GM12878 (cell line): ENCODE measurements around the gene CFB. TPM values are rescaled to one million over a fixed set of nuclear protein-coding genes. Genes with fewer than 3 reads are reported as not detected.

Experiments used
- ATAC-seq: fragments of 200-7000 bp; cut with Tn5 transposase; 3 replicates; pipeline ENCODE4 v1.9.1; 2020; ENCODE audit warnings: mild to moderate bottlenecking, moderate library complexity
- BruUV-seq: library from RNA; stranded (reverse); fragments of 400-500 nt; replicated peaks from 2 replicates; lab custom pipeline; 2021; lab: Mats Ljungman, UMichigan
- CTCF ChIA-PET: fragments of 300-600 bp; sonication (Branson Sonifier 250); formaldehyde crosslinking; extraction: SDS; loops from one replicate; lab custom pipeline; 2021; ENCODE audit warnings: inconsistent platforms; lab: Yijun Ruan, JAX
- POLR2A ChIA-PET: fragments of 350-600 bp; formaldehyde crosslinking; extraction: SDS; loops from one replicate; lab custom pipeline; 2021; ENCODE audit warnings: inconsistent platforms; lab: Charles Lee
- RAD21 ChIA-PET: fragments of 300-600 bp; sonication (Branson Sonifier 250); formaldehyde crosslinking; loops from one replicate; lab custom pipeline; 2023; ENCODE audit warnings: antibody characterized with exemption; ENCODE audit not compliant: unreplicated experiment; lab: Charles Lee
- SMC1A ChIA-PET: fragments of 300-600 bp; sonication (Branson Sonifier 250); formaldehyde crosslinking; loops from one replicate; lab custom pipeline; 2023; ENCODE audit not compliant: unreplicated experiment, uncharacterized antibody; lab: Charles Lee
- DNase-seq: peaks from one replicate; pipeline ENCODE4 v3.0.0-alpha.2; 2011; ENCODE audit warnings: low read depth, low spot score
- FAIRE-seq: peaks from 3 replicates; lab custom pipeline; 2011; peaks lifted over from hg19 to GRCh38; lab: Jason Lieb, UNC
- H2AFZ ChIP-seq: 2 replicates; pipeline ENCODE4 v1.6.0; 2011; ENCODE audit warnings: low read depth, low read length, control low read depth; ENCODE audit not compliant: control insufficient read depth
- H3K27ac ChIP-seq: 2 replicates; pipeline ENCODE4 v1.5.1; 2011; ENCODE audit warnings: control low read depth; ENCODE audit not compliant: control insufficient read depth, insufficient read depth
- H3K27me3 ChIP-seq, 2 experiments: replicated peaks in 1 of 2; 2 replicates each; pipeline versions ENCODE4 v1.6.0 to v1.6.1; 2011; ENCODE audit warnings: low read length in 1 of 2; ENCODE audit not compliant: control insufficient read depth in 2 of 2, insufficient read depth in 2 of 2
- H3K36me3 ChIP-seq, 2 experiments: 2 replicates each; pipeline ENCODE4 v1.5.1; 2011; ENCODE audit warnings: low read length in 1 of 2; ENCODE audit not compliant: control insufficient read depth in 2 of 2, insufficient read depth in 2 of 2
- H3K4me1 ChIP-seq: 2 replicates; pipeline ENCODE4 v1.6.1; 2011; ENCODE audit warnings: mild to moderate bottlenecking, low read length, moderate library complexity, mixed read lengths; ENCODE audit not compliant: control insufficient read depth, insufficient read depth
- H3K4me2 ChIP-seq: 2 replicates; pipeline ENCODE4 v1.6.0; 2011; ENCODE audit warnings: control low read depth; ENCODE audit not compliant: control insufficient read depth, insufficient read depth
- H3K4me3 ChIP-seq: fragments of 200-600 bp; sonication (generic); 2 replicates; pipeline ENCODE4 v1.5.1; 2016
- H3K79me2 ChIP-seq: 2 replicates; pipeline ENCODE4 v1.6.0; 2011; ENCODE audit warnings: low read length; ENCODE audit not compliant: control insufficient read depth, insufficient read depth
- H3K9ac ChIP-seq: 2 replicates; pipeline ENCODE4 v1.8.0; 2011; ENCODE audit warnings: low read length, control low read depth, mixed read lengths; ENCODE audit not compliant: control insufficient read depth, insufficient read depth
- H3K9me3 ChIP-seq: replicated peaks from 3 replicates; pipeline ENCODE4 v1.5.1; 2011; ENCODE audit warnings: mild to moderate bottlenecking, low read length; ENCODE audit not compliant: control insufficient read depth, insufficient read depth
- H4K20me1 ChIP-seq: 2 replicates; pipeline ENCODE4 v1.6.0; 2011; ENCODE audit not compliant: control insufficient read depth, insufficient read depth
- CBX5 ChIP-seq: sonication (generic); IDR thresholded peaks from 2 replicates; pipeline ENCODE4 v1.6.1; 2016; ENCODE audit warnings: low read depth, moderate library complexity, mild to moderate bottlenecking, inconsistent platforms
- CHD1 ChIP-seq: IDR thresholded peaks from 2 replicates; pipeline ENCODE4 v1.6.1; 2012; ENCODE audit warnings: low read depth, low read length, improper control_type of control experiment
- HDGF ChIP-seq: fragments of 450-650 bp; IDR thresholded peaks from 2 replicates; pipeline ENCODE4 v1.6.1; 2016; ENCODE audit warnings: antibody characterized with exemption
- KLF5 ChIP-seq: fragments of 450-650 bp; IDR thresholded peaks from 2 replicates; pipeline ENCODE4 v1.6.1; 2014; ENCODE audit warnings: mild to moderate bottlenecking; ENCODE audit not compliant: partially characterized antibody
- NR2F1 ChIP-seq: fragments of 450-650 bp; conservative IDR thresholded peaks from 2 replicates; pipeline ENCODE4 v1.6.1; 2017; ENCODE audit warnings: mild to moderate bottlenecking
- RAD51 ChIP-seq: fragments of 450-650 bp; IDR thresholded peaks from 2 replicates; pipeline ENCODE4 v1.6.1; 2016; ENCODE audit warnings: moderate library complexity, mild to moderate bottlenecking, inconsistent platforms
- SMAD5 ChIP-seq: IDR thresholded peaks from 2 replicates; pipeline ENCODE4 v1.6.1; 2016; ENCODE audit warnings: antibody characterized with exemption, low read depth
- SREBF2 ChIP-seq: IDR thresholded peaks from 2 replicates; pipeline ENCODE4 v1.6.1; 2012; ENCODE audit warnings: mild to moderate bottlenecking, low read length
- ZNF622 ChIP-seq: fragments of 450-650 bp; IDR thresholded peaks from 2 replicates; pipeline ENCODE4 v1.6.1; 2017; ENCODE audit warnings: mild to moderate bottlenecking, inconsistent platforms
- WGBS: methylation state at CpG from one replicate; pipeline ENCODE4 v1.1.6; 2016; ENCODE audit warnings: low lambda C conversion rate; ENCODE audit not compliant: insufficient replicate concordance, insufficient coverage; ENCODE audit errors: missing lambda C conversion rate; 5-methylcytosine and 5-hydroxymethylcytosine counted together
- in situ Hi-C: fragments of 300-500 bp; cut with MboI; formaldehyde crosslinking; loops from 9 replicates; pipeline ENCODE4 v1.14.3; 2018; ENCODE audit warnings: mixed read lengths
- intact Hi-C: fragments of 100-400 bp; cut with micrococcal nuclease; formaldehyde crosslinking; loops from one replicate; pipeline ENCODE4 v1.14.2; 2022; ENCODE audit not compliant: unreplicated experiment
- polyA plus RNA-seq, 11 experiments: library from polyadenylated mRNA; depleted of rRNA in 4 of 11; unstranded in 6 of 11; stranded (reverse) in 5 of 11; fragments of >200 nt; fragmentation: Nextera tagmentation in 4 of 11; fragmentation: Illumina TruSeq in 1 of 11; extraction: Ambion mirVana in 4 of 11; extraction: Trizol in 1 of 11; gene quantifications; 1 replicate in 1 of 11; 2 replicates in 10 of 11; pipeline versions ENCODE4 v1.2.1 to v1.2.3, GENCODE V29; 2011 to 2016; ENCODE audit warnings: inconsistent platforms in 2 of 11, missing spikeins in 2 of 11, low read depth in 1 of 11
- total RNA-seq, 4 experiments: library from RNA; depleted of rRNA in 3 of 4; stranded (reverse); fragments of >200 nt in 3 of 4; fragmentation: Illumina TruSeq in 1 of 4; extraction: Trizol in 1 of 4; gene quantifications; 2 replicates each; pipeline versions ENCODE4 v1.2.1 to v1.2.3, GENCODE V29; 2013 to 2021
- TF ChIP-seq, protein P1 (sequence below): fragments of 150-350 bp; IDR thresholded peaks from 2 replicates; pipeline ENCODE4 v1.6.1; 2016; ENCODE audit warnings: low read depth, low read length

CFB gene
- total and polyA plus RNA-seq, 10 of the 15 experiments (the other 5 are each of a cell fraction or from before 2014, with no cell fraction given): 0.09 to 1.7 (median 0.44) TPM; not detected in 7

DNA sequence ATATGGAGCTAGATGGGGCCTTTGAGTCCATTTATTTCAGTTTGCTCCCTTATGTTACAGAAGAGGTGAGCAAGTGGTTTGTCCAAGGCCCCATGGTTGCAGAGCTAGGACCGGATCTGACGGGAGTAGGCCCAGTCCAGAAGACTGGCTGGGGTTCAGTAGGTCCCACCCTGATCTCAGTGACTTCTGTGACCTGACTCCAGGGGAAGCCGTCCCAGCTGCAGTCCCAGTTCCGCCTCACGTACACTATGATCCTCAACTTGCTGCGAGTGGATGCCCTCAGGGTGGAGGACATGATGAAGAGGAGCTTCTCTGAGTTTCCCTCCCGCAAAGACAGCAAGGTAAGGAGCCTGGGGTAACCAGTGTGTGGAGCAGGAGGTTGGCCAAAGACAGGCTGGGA, 20.6 kb downstream of the CFB start:
- H3K27ac ChIP-seq: no peak overlapping the region
- H3K27me3 ChIP-seq: no peaks in the 10 kb centered on the region
- peaks cover 26% of the 10 kb centered on the region in 2 experiments for H3K36me3 ChIP-seq
- ChIA-PET POLR2A (interaction anchor here (0.6 to 0.7 kb wide), 2 partner anchors 178 to 230 kb away, joined by 3 to 4 read pairs; no protein-coding TSS in a partner anchor), RAD21 (no interaction called here), CTCF (interaction anchor here (1.3 kb wide), 1 partner anchor 14 kb away, joined by 4 read pairs; no protein-coding TSS in a partner anchor), SMC1A (no interaction called here)
- TF ChIP-seq, protein P1, sequence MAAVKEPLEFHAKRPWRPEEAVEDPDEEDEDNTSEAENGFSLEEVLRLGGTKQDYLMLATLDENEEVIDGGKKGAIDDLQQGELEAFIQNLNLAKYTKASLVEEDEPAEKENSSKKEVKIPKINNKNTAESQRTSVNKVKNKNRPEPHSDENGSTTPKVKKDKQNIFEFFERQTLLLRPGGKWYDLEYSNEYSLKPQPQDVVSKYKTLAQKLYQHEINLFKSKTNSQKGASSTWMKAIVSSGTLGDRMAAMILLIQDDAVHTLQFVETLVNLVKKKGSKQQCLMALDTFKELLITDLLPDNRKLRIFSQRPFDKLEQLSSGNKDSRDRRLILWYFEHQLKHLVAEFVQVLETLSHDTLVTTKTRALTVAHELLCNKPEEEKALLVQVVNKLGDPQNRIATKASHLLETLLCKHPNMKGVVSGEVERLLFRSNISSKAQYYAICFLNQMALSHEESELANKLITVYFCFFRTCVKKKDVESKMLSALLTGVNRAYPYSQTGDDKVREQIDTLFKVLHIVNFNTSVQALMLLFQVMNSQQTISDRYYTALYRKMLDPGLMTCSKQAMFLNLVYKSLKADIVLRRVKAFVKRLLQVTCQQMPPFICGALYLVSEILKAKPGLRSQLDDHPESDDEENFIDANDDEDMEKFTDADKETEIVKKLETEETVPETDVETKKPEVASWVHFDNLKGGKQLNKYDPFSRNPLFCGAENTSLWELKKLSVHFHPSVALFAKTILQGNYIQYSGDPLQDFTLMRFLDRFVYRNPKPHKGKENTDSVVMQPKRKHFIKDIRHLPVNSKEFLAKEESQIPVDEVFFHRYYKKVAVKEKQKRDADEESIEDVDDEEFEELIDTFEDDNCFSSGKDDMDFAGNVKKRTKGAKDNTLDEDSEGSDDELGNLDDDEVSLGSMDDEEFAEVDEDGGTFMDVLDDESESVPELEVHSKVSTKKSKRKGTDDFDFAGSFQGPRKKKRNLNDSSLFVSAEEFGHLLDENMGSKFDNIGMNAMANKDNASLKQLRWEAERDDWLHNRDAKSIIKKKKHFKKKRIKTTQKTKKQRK: no peak
- TF ChIP-seq RAD51: no peak
- no peak for TF ChIP-seq HDGF
- no peak for TF ChIP-seq CBX5
- TF ChIP-seq KLF5: no peak
- TF ChIP-seq SMAD5: no peak
- TF ChIP-seq ZNF622: no peak
- TF ChIP-seq SREBF2: no peak
- TF ChIP-seq CHD1: no peak
- no peak for TF ChIP-seq NR2F1
- H3K4me1 ChIP-seq: peaks cover 9% of the 10 kb centered on the region; the same call in 1 of the 2 replicates
- H3K79me2 ChIP-seq: peaks cover 11% of the 10 kb centered on the region
- FAIRE-seq: no peak
- H3K9me3 ChIP-seq: no peaks in the 10 kb centered on the region
- WGBS: 100% methylated on average over 7 of the region's 7 CpGs
- H4K20me1 ChIP-seq: no peaks in the 10 kb centered on the region
- no peak overlapping the region for H3K9ac ChIP-seq
- in situ Hi-C loops: no loop called here
- ATAC-seq: no peak
- H2AFZ ChIP-seq: no peak overlapping the region
- no peak for DNase-seq
- no peak overlapping the region for H3K4me3 ChIP-seq
- BruUV-seq: no TSS peak
- intact Hi-C loops: no loop called here
- no peak overlapping the region for H3K4me2 ChIP-seq
